ENCODE measurements around the gene SSC4D.

SSC4D gene

GRCh38 chr7:76353744-76354143 lies 55.8 kb downstream of the SSC4D start:
- no peak for DNase-seq

GRCh38 chr7:76352193-76352592 lies 57.3 kb downstream of the SSC4D start:
- no peak for DNase-seq

DNA sequence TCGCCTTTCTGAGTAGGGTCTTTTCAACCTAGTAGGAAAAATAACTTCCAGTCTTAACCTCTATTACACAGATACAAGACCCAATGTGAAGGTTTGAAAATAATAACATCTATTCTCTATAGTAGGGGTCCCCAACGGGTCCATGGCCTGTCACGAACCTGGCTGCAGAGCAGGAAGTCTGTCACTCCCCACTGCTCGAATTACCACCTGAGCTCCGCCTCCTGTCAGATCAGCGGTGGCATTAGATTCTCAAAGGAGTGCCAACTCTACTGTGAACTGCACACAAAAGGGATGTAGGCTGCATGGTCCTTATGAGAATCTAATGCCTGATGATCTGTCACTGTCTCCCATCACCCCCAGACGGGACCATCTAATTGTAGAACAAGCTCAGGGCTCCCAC lies 58.1 kb downstream of the SSC4D start:
- DNase-seq, result no peak

GRCh38 chr7:76349313-76349885 lies 60.1 kb downstream of the SSC4D start:
- DNase-seq, result no peak

DNA sequence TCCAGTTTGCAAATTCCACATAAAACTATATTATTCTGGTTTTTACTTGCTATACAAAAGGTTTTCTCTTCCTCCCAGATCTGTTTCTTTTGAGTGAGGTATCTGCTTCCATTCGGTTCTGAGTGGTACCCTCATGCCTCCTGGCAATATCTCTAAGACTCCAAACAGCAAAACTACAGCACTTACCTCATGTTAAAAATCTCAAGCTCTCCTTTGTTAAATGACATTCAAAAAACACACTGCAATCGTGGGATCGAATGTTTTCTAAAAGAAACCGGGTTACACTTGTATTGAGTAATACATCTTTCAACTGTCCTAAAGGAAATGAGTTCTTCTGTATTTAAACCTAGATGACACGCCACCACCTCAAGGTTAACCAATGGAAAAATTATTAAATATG lies 61.8 kb downstream of the SSC4D start:
- DNase-seq, result no peak

- DNase-seq, result no peak
Measured at GRCh38 chr7:76346778-76347177, 62.7 kb downstream of the SSC4D start.

DNA sequence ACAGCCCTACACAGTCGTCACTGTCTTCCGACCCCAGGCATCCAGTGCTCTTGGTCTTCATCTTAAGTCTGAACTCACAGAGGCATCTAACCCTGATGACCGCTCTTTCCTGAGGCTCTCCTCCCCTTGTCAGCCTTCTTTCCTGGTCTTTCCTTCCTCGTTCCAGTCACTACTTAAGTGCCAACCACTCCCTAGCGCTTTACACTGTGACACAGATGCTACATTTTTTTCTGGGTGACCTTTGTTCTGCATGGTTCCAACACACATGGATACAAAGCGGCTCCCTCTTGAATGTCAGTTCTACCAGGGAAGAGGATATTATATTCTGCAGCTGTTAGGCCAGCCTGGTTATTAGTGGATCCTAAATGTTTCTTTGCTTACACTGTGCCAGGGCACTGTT lies 63.4 kb downstream of the SSC4D start:
- DNase-seq, result no peak

GRCh38 chr7:76343931-76344321 lies 65.6 kb downstream of the SSC4D start:
- DNase-seq, result no peak

DNA sequence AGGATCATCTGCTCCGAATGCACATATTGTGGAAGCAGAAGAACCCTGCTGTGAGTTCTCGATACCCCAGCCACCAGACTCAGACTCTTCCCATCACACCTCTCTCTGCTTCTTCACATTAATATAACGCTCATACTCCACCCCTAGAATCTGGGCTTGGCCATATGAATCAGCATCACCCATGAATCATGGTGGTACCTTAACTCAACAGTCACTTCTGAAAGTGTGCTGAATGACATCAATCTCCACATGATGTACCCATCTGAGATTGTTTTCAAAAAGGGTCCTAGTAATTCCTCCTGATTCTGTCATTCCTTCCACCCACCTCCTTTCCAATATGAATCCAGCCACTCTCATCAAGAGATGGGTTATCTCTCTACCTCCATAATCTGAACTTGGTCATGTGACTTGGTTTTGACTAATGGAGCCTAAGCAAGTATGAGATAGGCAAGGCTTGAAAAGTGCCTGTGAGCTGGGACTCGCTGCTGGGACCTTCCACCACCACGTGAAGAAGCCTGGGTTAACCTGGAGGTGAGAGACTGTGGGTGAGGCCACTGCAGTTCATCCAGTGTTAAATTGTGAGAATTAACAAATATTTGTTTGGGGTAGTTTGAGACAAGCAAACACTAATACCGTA lies 66.1 kb downstream of the SSC4D start:
- no peak for DNase-seq

DNA sequence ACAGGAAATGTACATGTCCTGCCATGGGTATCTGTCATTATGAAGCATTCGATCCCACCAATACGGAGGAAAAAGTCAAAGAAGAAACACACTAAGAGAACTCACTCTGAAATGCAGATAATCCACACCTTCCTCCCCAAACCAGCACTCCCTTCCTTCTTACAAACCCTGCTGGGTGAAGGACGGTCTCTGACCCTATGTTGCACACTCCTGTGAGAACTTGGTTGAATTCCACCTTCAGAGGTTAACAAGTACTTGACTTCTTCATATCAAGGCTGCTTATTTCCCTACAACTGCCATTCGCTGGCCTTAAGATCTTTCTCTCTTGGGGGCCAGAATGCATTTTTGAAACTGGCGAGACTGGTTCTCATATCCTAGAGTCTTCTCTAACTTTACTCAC lies 67.3 kb downstream of the SSC4D start:
- DNase-seq, result no peak

DNA sequence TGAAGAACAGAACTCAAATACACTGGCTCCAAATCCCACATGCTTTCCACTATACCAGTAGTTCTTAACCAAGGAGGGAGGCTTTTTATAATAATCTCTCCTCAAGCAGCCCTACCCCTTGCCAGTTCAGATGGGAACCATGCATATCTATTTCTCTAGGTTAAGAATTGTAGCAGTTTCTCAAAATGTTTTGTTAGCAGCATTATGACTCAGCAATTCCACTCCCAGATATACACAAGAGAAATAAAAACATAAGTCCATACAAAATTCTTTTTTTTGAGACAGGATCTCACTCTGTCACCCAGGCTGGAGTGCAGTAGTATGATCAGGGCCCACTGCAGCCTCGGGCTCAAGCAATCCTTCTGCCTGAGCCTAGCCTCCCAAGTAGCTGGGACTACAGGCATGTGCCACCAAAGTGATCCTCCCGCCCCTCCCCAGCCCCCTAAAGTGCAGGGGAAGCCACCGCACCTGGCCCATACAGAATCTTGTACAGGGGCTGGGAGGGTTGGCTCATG lies 68.8 kb downstream of the SSC4D start:
- DNase-seq, result peak in 1 of 5 experiments; percentile 39
